K562 (cell line): ENCODE results near the gene CD2.

Source experiments
- CTCF ChIP-seq, 3 experiments: IDR thresholded peaks in 2 of 3; conservative IDR thresholded peaks in 1 of 3; 2 replicates each; pipeline ENCODE4 v1.5.1; 2011 to 2012; ENCODE audit warnings: low read length in 3 of 3, mild to moderate bottlenecking in 3 of 3, control low read depth in 2 of 3, improper control_type of control experiment in 1 of 3, inconsistent platforms in 1 of 3, low read depth in 1 of 3, mixed read lengths in 1 of 3, moderate library complexity in 1 of 3; ENCODE audit not compliant: insufficient read depth in 2 of 3
- DLX4 ChIP-seq: fragments of 250-450 bp; sonication (Bioruptor Pico); IDR thresholded peaks from 2 replicates; pipeline ENCODE4 v1.6.1; 2021; ENCODE audit warnings: mild to moderate bottlenecking
- ERF ChIP-seq: fragments of 450-650 bp; formaldehyde crosslinking; IDR thresholded peaks from 2 replicates; pipeline ENCODE4 v1.4.0; 2020; ENCODE audit warnings: mild to moderate bottlenecking, mixed read lengths
- MCM7 ChIP-seq, 2 experiments: fragments of 450-650 bp; IDR thresholded peaks; 2 replicates each; pipeline ENCODE4 v1.6.1; 2016 to 2018
- PATZ1 ChIP-seq: fragments of 250-450 bp; sonication (Bioruptor Pico); IDR thresholded peaks from 2 replicates; pipeline ENCODE4 v1.5.0; 2020; ENCODE audit warnings: mild to moderate bottlenecking, borderline replicate concordance

DNA sequence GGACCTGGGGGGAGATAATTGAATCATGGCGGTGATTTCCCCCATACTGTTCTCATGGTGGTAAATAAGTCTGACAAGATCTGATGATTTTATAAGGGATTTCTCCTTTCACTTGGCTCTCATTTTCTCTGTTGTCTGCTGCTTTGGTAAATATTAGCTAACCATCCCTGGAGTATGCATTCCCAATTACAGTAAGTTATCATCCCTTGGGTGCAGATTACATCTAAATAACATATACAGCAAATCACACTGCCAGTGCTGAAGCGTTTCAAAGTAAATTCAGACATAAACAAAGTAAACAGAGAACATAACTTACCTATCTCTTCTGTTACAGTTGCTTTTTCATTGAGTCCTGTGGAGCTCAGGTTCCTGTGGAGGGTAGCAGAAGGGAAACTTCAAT is 48.1 kb upstream of the CD2 start:
- no peak for TF ChIP-seq ERF (CRISPR knock-in tag)
- no peak for TF ChIP-seq CTCF (IDR thresholded peaks at IDR 0.05 in 2 of 3, conservative IDR thresholded peaks at IDR 0.05 in 1 of 3; ENCODE audit: insufficient read depth in 2 of 3, low read depth in 1 of 3, low read length in 3 of 3)
- TF ChIP-seq PATZ1 = no peak
- TF ChIP-seq DLX4 = no peak
- no peak for TF ChIP-seq MCM7 (IDR thresholded peaks at IDR 0.05)
